ENCODE measurements around the gene PCSK4. TPM values are rescaled to one million over a fixed set of nuclear protein-coding genes. Genes with fewer than 3 reads are reported as not detected.

PCSK4 gene
- total and polyA plus RNA-seq, 2 donors from 2014 or later, result 5.3 to 5.5 TPM

DNA sequence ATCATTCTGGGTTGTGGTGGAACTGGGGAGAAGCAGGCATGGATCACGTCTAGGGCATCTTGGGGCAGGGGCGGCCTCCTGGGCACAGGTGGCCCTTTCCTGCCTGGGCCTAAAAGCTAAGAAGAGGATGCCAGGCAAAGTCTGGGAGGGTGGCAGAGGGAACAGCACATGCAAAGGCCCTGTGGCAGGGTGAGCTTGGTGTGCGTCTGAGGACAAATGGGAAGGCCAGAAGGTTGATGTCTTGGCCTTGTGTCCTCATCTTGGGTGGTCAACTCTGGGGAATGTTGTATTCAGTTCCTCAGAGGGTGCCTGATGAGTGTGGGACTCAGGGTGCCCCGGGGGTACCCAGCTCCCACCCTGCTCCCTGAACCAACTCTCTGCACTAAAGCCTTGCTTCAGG lies 28.3 kb upstream of the PCSK4 start:
- H3K27me3 ChIP-seq (ENCODE audit: control insufficient read depth, insufficient read depth, low read length), result no peaks in the 10 kb centered on the region
- no peak for FAIRE-seq
- intact Hi-C loops (cut with DNase I), result no loop called here
- no peaks in the 10 kb centered on the region for H3K36me3 ChIP-seq (ENCODE audit: control insufficient read depth in 2 of 3, insufficient read depth in 3 of 3, low read length in 3 of 3)
- H3K9ac ChIP-seq (ENCODE audit: low read length in 3 of 3), result no peak overlapping the region
- no peaks in the 10 kb centered on the region for H3K9me3 ChIP-seq (ENCODE audit: control insufficient read depth in 2 of 3, insufficient read depth in 1 of 3, low read length in 3 of 3)
- TF ChIP-seq, protein P1, sequence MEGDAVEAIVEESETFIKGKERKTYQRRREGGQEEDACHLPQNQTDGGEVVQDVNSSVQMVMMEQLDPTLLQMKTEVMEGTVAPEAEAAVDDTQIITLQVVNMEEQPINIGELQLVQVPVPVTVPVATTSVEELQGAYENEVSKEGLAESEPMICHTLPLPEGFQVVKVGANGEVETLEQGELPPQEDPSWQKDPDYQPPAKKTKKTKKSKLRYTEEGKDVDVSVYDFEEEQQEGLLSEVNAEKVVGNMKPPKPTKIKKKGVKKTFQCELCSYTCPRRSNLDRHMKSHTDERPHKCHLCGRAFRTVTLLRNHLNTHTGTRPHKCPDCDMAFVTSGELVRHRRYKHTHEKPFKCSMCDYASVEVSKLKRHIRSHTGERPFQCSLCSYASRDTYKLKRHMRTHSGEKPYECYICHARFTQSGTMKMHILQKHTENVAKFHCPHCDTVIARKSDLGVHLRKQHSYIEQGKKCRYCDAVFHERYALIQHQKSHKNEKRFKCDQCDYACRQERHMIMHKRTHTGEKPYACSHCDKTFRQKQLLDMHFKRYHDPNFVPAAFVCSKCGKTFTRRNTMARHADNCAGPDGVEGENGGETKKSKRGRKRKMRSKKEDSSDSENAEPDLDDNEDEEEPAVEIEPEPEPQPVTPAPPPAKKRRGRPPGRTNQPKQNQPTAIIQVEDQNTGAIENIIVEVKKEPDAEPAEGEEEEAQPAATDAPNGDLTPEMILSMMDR (IDR thresholded peaks at IDR 0.05; ENCODE audit: borderline replicate concordance, extremely low read depth, insufficient read depth), result no peak
- no peak overlapping the region for H3K27ac ChIP-seq (ENCODE audit: low read depth in 2 of 2, low read length in 2 of 2)
- DNase-seq, result no peak
- H3K4me3 ChIP-seq (ENCODE audit: low read length in 3 of 3), result no peak overlapping the region
- H3K4me1 ChIP-seq (ENCODE audit: control insufficient read depth in 2 of 3, insufficient read depth in 2 of 3, low read depth in 1 of 3, low read length in 3 of 3), result no peaks in the 10 kb centered on the region

DNA sequence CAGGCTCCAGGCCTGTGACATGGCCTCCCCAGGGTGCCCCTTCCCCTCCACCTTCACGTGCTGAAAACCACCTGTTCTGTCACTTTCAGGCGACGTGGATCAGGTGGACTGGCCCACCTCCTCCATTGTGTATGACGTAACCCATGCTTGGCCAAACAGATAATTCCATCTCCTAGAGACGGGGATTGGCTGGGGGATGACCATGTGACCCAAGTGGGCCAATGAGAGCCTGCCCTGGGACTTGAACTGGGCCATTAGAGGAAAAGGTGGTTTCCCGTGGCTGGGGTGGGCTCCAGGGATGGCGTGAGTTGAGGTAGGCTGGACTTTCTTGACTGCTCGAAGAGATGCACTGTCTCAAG lies 26.2 kb upstream of the PCSK4 start:
- Histone ChIP-seq H3K27me3 (ENCODE audit: control insufficient read depth, insufficient read depth, low read length) (no peaks in the 10 kb centered on the region), H3K4me3 (ENCODE audit: low read length in 3 of 3) (no peak overlapping the region), H3K9me3 (ENCODE audit: control insufficient read depth in 2 of 3, insufficient read depth in 1 of 3, low read length in 3 of 3) (no peaks in the 10 kb centered on the region), H3K27ac (ENCODE audit: low read depth in 2 of 2, low read length in 2 of 2) (no peak overlapping the region), H3K36me3 (ENCODE audit: control insufficient read depth in 2 of 3, insufficient read depth in 3 of 3, low read length in 3 of 3) (no peaks in the 10 kb centered on the region), H3K9ac (ENCODE audit: low read length in 3 of 3) (no peak overlapping the region), H3K4me1 (ENCODE audit: control insufficient read depth in 2 of 3, insufficient read depth in 2 of 3, low read depth in 1 of 3, low read length in 3 of 3) (no peaks in the 10 kb centered on the region)
- intact Hi-C loops (cut with DNase I), result no loop called here
- TF ChIP-seq, protein P1 (IDR thresholded peaks at IDR 0.05; ENCODE audit: borderline replicate concordance, extremely low read depth, insufficient read depth), result no peak
- FAIRE-seq (no peak), DNase-seq (no peak)

DNA sequence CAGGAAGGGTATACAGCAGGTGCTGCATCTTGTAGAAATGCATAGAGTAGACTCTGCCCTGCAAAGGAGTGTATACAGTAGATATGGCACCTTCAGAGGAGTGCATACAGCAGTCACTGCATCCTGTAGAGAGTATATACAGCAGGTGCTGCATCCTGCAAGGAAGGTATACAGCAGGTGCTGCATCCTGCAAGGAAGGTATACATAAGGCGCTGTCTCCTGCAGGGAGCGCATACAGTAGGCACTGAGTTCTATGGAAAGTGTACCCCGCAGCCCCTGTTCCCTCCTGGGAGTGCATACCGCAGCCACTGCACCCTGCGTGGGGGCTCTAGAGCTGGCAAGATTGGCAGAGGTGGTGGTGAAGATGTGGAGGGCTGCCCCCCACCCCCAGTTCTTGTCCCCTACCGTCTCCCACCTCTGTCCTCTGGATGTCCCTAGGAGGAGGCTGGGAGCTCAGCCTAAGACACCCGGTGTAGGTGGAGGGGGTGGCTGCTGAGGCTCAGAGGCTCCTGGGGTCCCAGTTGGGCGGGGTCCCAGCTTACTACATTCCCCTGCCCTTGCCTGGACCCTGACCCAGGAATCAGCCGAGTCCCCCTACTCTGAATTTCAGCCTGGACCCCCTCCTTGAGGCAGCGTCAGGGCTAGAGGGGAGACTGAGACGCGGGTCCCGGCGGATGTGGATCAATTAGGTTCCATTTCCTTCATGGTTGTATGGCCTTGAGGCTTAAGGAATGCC lies 25.0 kb upstream of the PCSK4 start:
- no peaks in the 10 kb centered on the region for H3K4me1 ChIP-seq (ENCODE audit: control insufficient read depth in 2 of 3, insufficient read depth in 2 of 3, low read depth in 1 of 3, low read length in 3 of 3)
- FAIRE-seq (no peak), DNase-seq (no peak)
- no peak overlapping the region for H3K27ac ChIP-seq (ENCODE audit: low read depth in 2 of 2, low read length in 2 of 2)
- H3K36me3 ChIP-seq (ENCODE audit: control insufficient read depth in 2 of 3, insufficient read depth in 3 of 3, low read length in 3 of 3), result no peaks in the 10 kb centered on the region
- no peaks in the 10 kb centered on the region for H3K9me3 ChIP-seq (ENCODE audit: control insufficient read depth in 2 of 3, insufficient read depth in 1 of 3, low read length in 3 of 3)
- H3K9ac ChIP-seq (ENCODE audit: low read length in 3 of 3), result no peak overlapping the region
- intact Hi-C loops (cut with DNase I), result no loop called here
- H3K4me3 ChIP-seq (ENCODE audit: low read length in 3 of 3), result no peak overlapping the region
- H3K27me3 ChIP-seq (ENCODE audit: control insufficient read depth, insufficient read depth, low read length), result peaks cover 2% of the 10 kb centered on the region
- TF ChIP-seq, protein P1 (IDR thresholded peaks at IDR 0.05; ENCODE audit: borderline replicate concordance, extremely low read depth, insufficient read depth), result no peak

DNA sequence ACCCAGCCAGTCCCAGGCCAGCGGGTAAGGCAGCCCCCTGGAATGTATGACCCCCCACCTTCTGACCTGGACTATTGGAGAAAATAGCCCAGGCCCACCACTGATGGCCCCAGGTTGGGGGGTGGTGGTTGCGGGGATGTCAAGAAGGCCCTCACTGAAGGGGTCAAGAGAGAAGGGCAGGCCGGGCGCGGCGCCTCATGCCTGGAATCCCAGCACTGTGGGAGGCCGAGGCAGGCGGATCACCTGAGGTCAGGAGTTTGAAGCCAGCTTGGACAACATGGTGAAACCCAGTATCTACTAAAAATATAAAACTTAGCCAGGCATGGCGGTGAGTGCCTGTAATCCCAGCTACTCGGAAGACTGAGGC lies 24.1 kb upstream of the PCSK4 start:
- Histone ChIP-seq H3K9ac (ENCODE audit: low read length in 3 of 3) (no peak overlapping the region), H3K27me3 (ENCODE audit: control insufficient read depth, insufficient read depth, low read length) (peaks cover 2% of the 10 kb centered on the region), H3K27ac (ENCODE audit: low read depth in 2 of 2, low read length in 2 of 2) (no peak overlapping the region), H3K36me3 (ENCODE audit: control insufficient read depth in 2 of 3, insufficient read depth in 3 of 3, low read length in 3 of 3) (no peaks in the 10 kb centered on the region), H3K4me3 (ENCODE audit: low read length in 3 of 3) (no peak overlapping the region), H3K9me3 (ENCODE audit: control insufficient read depth in 2 of 3, insufficient read depth in 1 of 3, low read length in 3 of 3) (no peaks in the 10 kb centered on the region), H3K4me1 (ENCODE audit: control insufficient read depth in 2 of 3, insufficient read depth in 2 of 3, low read depth in 1 of 3, low read length in 3 of 3) (no peaks in the 10 kb centered on the region)
- intact Hi-C loops (cut with DNase I), result no loop called here
- TF ChIP-seq, protein P1 (IDR thresholded peaks at IDR 0.05; ENCODE audit: borderline replicate concordance, extremely low read depth, insufficient read depth), result no peak
- FAIRE-seq (no peak), DNase-seq (no peak)
